NOMO-1 treated with DMSO at 0.1 percent for 48 hours (cell line): ENCODE data around the gene STMP1.
A peak's percentile ranks its signal among the peaks of the same experiment; 100 is the strongest.
"Not testable (repeated sequence)": the region's sequence is repeated elsewhere in the genome, so short reads cannot be mapped to it uniquely, and the experiment has no call there.

Experiments
- DNase-seq: peaks from one replicate; lab custom pipeline; 2025; ENCODE audit not compliant: unreplicated experiment; lab: John Stamatoyannopoulos, UW

The STMP1 gene

GRCh38 chr7:135662373-135663114 lies at the start of gene STMP1:
TSS of gene STMP1 (plus strand) at chr7:135662514.
- DNase-seq: peak; percentile 66

GRCh38 chr7:135616136-135616535 lies 46.2 kb upstream of the STMP1 start:
- DNase-seq: no peak

GRCh38 chr7:135617781-135618180 lies 44.5 kb upstream of the STMP1 start:
- no peak for DNase-seq

- DNase-seq: no peak
Measured at GRCh38 chr7:135618510-135618909, 43.8 kb upstream of the STMP1 start.

- DNase-seq: no peak
Measured at GRCh38 chr7:135620447-135620846, 41.9 kb upstream of the STMP1 start.

GRCh38 chr7:135620980-135621850 lies 41.1 kb upstream of the STMP1 start:
- DNase-seq: peak; percentile 7

- no peak for DNase-seq
Measured at GRCh38 chr7:135634191-135634878, 28.0 kb upstream of the STMP1 start.

- DNase-seq: not testable (repeated sequence)
Measured at GRCh38 chr7:135639690-135640089, 22.6 kb upstream of the STMP1 start.

- DNase-seq: no peak
Measured at GRCh38 chr7:135644154-135644553, 18.2 kb upstream of the STMP1 start.

GRCh38 chr7:135644729-135645128 lies 17.6 kb upstream of the STMP1 start:
- no peak for DNase-seq

- no peak for DNase-seq
Measured at GRCh38 chr7:135645296-135645904, 16.9 kb upstream of the STMP1 start.

GRCh38 chr7:135647755-135648154 lies 14.6 kb upstream of the STMP1 start:
- DNase-seq: no peak

- no peak for DNase-seq
Measured at GRCh38 chr7:135648235-135648634, 14.1 kb upstream of the STMP1 start.

- no peak for DNase-seq
Measured at GRCh38 chr7:135650831-135651573, 11.3 kb upstream of the STMP1 start.

GRCh38 chr7:135653340-135654080 lies 8.8 kb upstream of the STMP1 start:
- no peak for DNase-seq

- no peak for DNase-seq
Measured at GRCh38 chr7:135658564-135658963, 3.8 kb upstream of the STMP1 start.

GRCh38 chr7:135659159-135659846 lies 3.0 kb upstream of the STMP1 start:
- DNase-seq: peak; percentile 20

- no peak for DNase-seq
Measured at GRCh38 chr7:135661311-135662122, 797 bp upstream of the STMP1 start.

GRCh38 chr7:135662123-135662372 lies 266 bp upstream of the STMP1 start:
- DNase-seq: no peak
